GM21390 (cell line): ENCODE data around the gene GFOD1.
"Not testable (repeated sequence)": the region's sequence is repeated elsewhere in the genome, so short reads cannot be mapped to it uniquely, and the experiment has no call there.

Source experiments
- ATAC-seq: cut with Tn5 transposase; IDR thresholded peaks from one replicate; pipeline ENCODE4 v1.9.1; 2021; ENCODE audit not compliant: unreplicated experiment

The GFOD1 gene

DNA sequence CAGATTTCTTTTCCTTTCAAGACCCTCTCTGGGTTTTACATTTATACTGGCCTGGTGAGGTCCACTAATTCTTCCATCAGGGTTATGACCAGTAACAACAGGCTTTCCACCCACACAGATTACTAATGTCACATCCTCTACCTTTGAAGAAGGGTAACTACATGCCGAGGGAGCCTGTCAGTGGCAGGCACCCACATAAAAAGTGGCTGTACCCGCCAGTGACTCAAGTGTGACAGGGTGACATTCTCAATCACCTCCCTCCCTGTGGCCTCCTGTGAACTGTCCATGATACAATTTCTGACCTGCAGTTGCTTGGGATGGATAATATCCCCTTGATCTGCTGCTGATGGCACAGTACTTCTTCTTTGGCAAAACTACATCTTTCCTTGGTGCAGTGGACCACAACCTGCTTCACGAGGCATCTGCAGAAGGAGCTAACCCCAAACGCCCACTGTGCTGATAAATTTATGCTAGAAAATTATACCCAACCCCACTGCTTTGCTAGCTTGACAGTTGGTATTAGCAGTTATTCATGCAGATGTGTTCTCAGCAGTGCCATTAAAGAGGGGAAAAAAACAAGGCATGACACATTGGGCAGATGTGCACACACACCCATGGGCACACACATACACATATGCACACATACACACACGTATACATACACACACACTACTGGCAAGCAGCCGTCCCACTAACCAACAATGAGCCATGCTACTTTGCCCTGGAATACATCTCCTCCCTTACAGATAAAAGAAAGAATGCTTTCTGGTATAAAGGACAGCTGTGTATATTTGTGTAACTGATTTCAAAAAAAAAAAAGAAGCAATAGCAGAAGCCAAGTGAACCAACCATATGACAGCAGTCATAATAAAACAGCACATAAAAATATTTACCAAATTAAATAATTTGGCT, 20.8 kb downstream of the GFOD1 start:
- ATAC-seq: no peak

DNA sequence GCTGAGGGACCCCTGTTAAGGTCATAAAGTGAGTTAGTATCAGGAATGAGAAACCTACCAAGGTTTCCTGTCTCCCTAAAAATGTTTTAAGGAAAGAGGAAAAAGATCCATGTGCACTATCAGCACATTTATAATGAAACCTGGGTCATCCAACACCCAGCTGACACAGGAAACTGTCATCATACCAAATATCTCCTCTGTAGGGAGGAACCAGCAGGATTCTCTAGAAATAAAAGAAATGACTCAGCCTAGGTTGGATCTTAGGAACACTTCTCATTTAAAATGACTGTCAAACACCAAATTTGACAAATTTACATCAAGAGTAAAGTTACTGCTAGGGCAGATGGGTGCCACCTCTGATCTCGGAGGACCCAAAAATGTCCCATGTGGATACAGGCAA, 21.7 kb downstream of the GFOD1 start:
- no peak for ATAC-seq

- no peak for ATAC-seq
Observed at GRCh38 chr6:13463941-13464340, 23.5 kb downstream of the GFOD1 start.

DNA sequence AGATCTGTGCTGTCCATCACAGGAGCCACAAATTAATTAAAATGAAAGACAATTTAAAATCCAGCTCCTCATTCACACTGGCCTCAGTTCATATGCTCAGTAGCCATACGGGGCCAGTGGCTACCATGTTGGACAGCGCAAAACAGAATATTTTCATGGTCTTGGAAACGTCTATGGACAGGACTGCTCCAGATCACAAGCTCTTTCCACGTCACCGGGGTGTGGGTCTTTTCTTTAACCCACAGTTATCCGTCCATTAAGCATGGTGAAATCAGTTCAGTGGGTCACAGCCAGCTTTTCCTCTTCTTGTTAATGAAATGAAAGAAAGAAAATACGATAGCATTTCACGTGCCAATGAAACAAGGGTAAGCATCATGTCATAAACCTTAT, 24.1 kb downstream of the GFOD1 start:
- ATAC-seq: no peak

GRCh38 chr6:13462458-13463327, 24.7 kb downstream of the GFOD1 start:
- ATAC-seq: no peak

DNA sequence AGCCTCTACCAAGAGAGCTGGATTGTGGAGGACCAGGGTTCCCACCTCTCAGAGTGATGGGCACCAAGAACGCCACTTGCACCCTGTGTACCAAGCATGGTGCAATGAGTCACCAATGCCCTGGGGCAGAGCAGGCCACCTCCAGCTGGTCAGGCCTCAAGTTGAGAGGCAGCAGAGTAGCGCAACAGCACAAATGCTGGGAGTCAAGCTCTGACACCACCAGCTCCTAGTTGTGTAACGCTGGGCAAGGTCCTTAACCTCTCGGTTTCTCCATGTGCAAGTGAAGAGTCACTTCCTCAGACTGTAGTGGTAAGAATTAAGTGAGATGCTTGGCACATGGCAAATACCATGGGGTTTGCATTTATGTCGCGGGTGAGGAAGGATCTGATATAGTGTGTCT, 25.6 kb downstream of the GFOD1 start:
- no peak for ATAC-seq

DNA sequence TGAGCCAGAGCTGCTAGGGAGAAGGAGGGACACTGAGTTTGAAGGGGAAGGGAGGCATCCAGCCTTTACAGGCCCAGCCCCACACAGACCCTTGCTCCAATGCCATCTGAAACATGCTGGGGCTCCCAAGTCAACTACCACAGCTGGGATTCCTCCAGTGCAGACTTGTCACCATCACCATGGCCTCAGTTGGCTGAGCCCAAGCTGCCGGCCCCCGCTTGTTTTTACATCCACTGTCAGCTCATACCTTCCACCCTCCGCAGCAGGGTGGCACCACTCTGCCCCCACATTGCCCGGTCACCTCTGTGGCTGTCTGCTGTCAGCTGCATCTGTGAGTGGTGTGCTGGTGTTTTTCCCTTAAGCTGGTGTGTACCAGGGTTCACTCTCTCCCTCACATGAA, 26.1 kb downstream of the GFOD1 start:
- no peak for ATAC-seq

GRCh38 chr6:13460289-13460688, 27.1 kb downstream of the GFOD1 start:
- not testable (repeated sequence) for ATAC-seq

GRCh38 chr6:13457577-13457976, 29.8 kb downstream of the GFOD1 start:
- ATAC-seq: no peak

GRCh38 chr6:13455552-13455966, 31.8 kb downstream of the GFOD1 start:
- ATAC-seq: no peak

GRCh38 chr6:13454286-13455221, 32.8 kb downstream of the GFOD1 start:
- ATAC-seq: peak; percentile 47

- ATAC-seq: no peak
Observed at GRCh38 chr6:13453771-13454251, 33.6 kb downstream of the GFOD1 start.

- no peak for ATAC-seq
Observed at GRCh38 chr6:13453153-13453552, 34.2 kb downstream of the GFOD1 start.

- no peak for ATAC-seq
Observed at GRCh38 chr6:13452346-13453117, 34.9 kb downstream of the GFOD1 start.

GRCh38 chr6:13451181-13451895, 36.1 kb downstream of the GFOD1 start:
- no peak for ATAC-seq

GRCh38 chr6:13450628-13451027, 36.8 kb downstream of the GFOD1 start:
- no peak for ATAC-seq

DNA sequence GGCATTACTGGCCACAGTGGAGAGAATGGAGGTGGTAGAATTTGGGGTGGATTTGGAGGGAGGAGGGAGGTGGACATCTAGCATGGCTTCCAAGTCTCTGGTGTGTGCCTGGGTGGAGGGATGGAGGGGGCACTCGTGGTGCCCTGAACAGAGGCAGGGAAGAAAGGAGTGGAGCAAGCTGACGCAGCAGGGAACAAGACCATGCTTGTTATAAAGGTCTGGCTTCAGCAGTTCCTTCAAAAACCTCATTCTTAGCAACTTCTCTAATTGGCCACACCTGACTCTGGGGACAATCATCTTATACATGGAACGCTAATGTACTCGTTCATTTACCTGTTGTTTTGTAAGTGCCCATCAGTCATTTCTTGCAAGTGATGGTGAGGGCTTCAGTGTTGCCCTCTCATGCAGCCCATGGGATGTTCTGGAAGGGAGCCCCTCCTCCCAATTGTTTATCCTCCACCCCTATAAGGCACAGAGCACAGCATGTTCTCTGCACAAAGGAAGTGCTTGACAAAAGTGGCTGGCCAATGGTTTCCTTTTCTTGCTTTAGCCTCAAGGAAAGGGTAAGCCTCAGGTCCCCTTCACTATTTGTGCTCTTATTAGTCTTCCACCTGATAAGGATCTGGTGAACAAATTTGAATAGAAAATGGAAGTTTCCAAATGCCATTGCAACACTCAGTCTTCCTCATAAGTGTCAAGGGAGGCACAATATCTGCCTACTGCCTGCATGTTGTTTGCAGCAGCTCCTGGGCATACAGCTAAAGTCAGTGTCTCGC, 39.3 kb downstream of the GFOD1 start:
- no peak for ATAC-seq

DNA sequence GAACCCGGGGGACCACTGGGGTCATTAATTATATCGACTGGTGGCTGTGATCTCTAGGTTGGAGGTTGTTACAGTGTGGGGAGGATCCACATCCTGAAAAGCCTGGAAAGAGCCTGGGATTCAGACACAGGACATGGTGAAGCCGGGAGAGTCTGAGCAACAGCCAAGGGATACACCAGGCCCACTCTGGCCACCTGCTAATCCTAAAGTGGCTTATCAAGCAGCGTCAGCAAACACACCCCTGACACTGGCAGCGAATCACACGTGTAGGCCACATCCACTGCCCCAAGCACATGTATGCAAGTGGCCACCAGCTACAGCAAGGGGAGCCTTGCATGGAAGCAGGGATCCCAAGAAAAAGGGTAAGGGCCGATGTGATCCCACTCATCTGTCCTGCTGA, 41.0 kb downstream of the GFOD1 start:
- ATAC-seq: no peak

- no peak for ATAC-seq
Observed at GRCh38 chr6:13445744-13446115, 41.7 kb downstream of the GFOD1 start.
